CD8-positive, alpha-beta memory T cell (primary cell): ENCODE measurements around the gene PALLD. TPM values are rescaled to one million over a fixed set of nuclear protein-coding genes. Genes with fewer than 3 reads are reported as not detected.

Source experiments
- CTCF ChIA-PET: fragments of 350-600 bp; sonication (Branson Sonifier 250); formaldehyde crosslinking; loops from one replicate; lab custom pipeline; 2021; ENCODE audit warnings: antibody characterized with exemption; lab: Charles Lee
- POLR2A ChIA-PET: fragments of 350-600 bp; sonication (Branson Sonifier 250); formaldehyde crosslinking; loops from one replicate; lab custom pipeline; 2021; ENCODE audit warnings: antibody characterized with exemption; lab: Charles Lee
- DNase-seq, 5 donors: peaks; one replicate each; pipeline versions ENCODE4 v3.0.0 to v3.0.0-alpha.2; 2020 to 2022; ENCODE audit warnings: mixed read lengths in 1 of 5
- H3K27ac ChIP-seq: one replicate; pipeline ENCODE4 v1.7.0; 2013; ENCODE audit warnings: low read depth, mild to moderate bottlenecking, low read length, moderate library complexity
- H3K27me3 ChIP-seq: 2 replicates; pipeline ENCODE4 v1.7.0; 2013; ENCODE audit warnings: low read length, mild to moderate bottlenecking; ENCODE audit not compliant: insufficient read depth, poor library complexity, severe bottlenecking
- H3K36me3 ChIP-seq: 2 replicates; pipeline ENCODE4 v1.7.0; 2013; ENCODE audit warnings: mild to moderate bottlenecking, low read length, moderate library complexity; ENCODE audit not compliant: insufficient read depth
- H3K4me1 ChIP-seq: 2 replicates; pipeline ENCODE4 v1.7.0; 2013; ENCODE audit warnings: mild to moderate bottlenecking, low read length, moderate library complexity; ENCODE audit not compliant: insufficient read depth
- H3K4me3 ChIP-seq: 2 replicates; pipeline ENCODE4 v1.7.0; 2013; ENCODE audit warnings: mild to moderate bottlenecking, low read length
- H3K9me3 ChIP-seq: 2 replicates; pipeline ENCODE4 v1.7.0; 2013; ENCODE audit warnings: mild to moderate bottlenecking, low read length
- H3K27ac Mint-ChIP-seq, 8 donors: one replicate each; pipeline ENCODE4 v1.8.0; 2020 to 2021; ENCODE audit warnings: mixed read lengths in 8 of 8, mild to moderate bottlenecking in 6 of 8, inconsistent platforms in 3 of 8, moderate library complexity in 3 of 8
- H3K27me3 Mint-ChIP-seq, 2 donors: one replicate each; pipeline ENCODE4 v1.8.0; 2020 to 2021; ENCODE audit warnings: mixed read lengths in 2 of 2, mild to moderate bottlenecking in 1 of 2, moderate library complexity in 1 of 2
- H3K36me3 Mint-ChIP-seq, 3 donors: one replicate each; pipeline ENCODE4 v1.8.0; 2020 to 2021; ENCODE audit warnings: mixed read lengths in 3 of 3, inconsistent platforms in 1 of 3, mild to moderate bottlenecking in 1 of 3
- H3K4me1 Mint-ChIP-seq, 3 donors: one replicate each; pipeline ENCODE4 v1.8.0; 2020 to 2021; ENCODE audit warnings: mixed read lengths in 3 of 3, inconsistent platforms in 1 of 3, mild to moderate bottlenecking in 1 of 3
- H3K4me3 Mint-ChIP-seq, 7 donors: one replicate each; pipeline ENCODE4 v1.8.0; 2020 to 2021; ENCODE audit warnings: mixed read lengths in 7 of 7, mild to moderate bottlenecking in 6 of 7, moderate library complexity in 4 of 7, inconsistent platforms in 2 of 7
- H3K9me3 Mint-ChIP-seq, 5 donors: one replicate each; pipeline ENCODE4 v1.8.0; 2020 to 2022; ENCODE audit warnings: mixed read lengths in 5 of 5, mild to moderate bottlenecking in 3 of 5, moderate library complexity in 2 of 5, inconsistent platforms in 1 of 5
- polyA plus RNA-seq: library from polyadenylated mRNA; unstranded; fragments of 300-500 nt; fragmentation: Illumina TruSeq; gene quantifications from one replicate; pipeline ENCODE4 v1.2.3, GENCODE V29; 2021
- total RNA-seq, 2 experiments: library from RNA; stranded (reverse); gene quantifications; one replicate each; pipeline ENCODE4 v1.2.3, GENCODE V29; 2021

The PALLD gene
- total and polyA plus RNA-seq, 3 experiments from 2014 or later: 0.35 to 0.97 (median 0.47) TPM

- peaks cover 0 to 16% of the 10 kb centered on the region in 2 donors for H3K27me3 Mint-ChIP-seq
- ChIA-PET CTCF (no interaction called here), POLR2A (no interaction called here)
- Histone ChIP-seq H3K4me3 (no peak overlapping the region), H3K27ac (no peak overlapping the region), H3K9me3 (no peaks in the 10 kb centered on the region), H3K4me1 (no peaks in the 10 kb centered on the region), H3K36me3 (no peaks in the 10 kb centered on the region), H3K27me3 (no peaks in the 10 kb centered on the region)
- no peak overlapping the region for H3K27ac Mint-ChIP-seq
- no peaks in the 10 kb centered on the region for H3K36me3 Mint-ChIP-seq
- no peak for DNase-seq
- no peaks in the 10 kb centered on the region for H3K4me1 Mint-ChIP-seq
- peaks cover 0 to 2% (median 0%) of the 10 kb centered on the region in 5 donors for H3K9me3 Mint-ChIP-seq
- H3K4me3 Mint-ChIP-seq: no peak overlapping the region
Observed at GRCh38 chr4:168677063-168677462, 180.2 kb downstream of the PALLD start.

DNA sequence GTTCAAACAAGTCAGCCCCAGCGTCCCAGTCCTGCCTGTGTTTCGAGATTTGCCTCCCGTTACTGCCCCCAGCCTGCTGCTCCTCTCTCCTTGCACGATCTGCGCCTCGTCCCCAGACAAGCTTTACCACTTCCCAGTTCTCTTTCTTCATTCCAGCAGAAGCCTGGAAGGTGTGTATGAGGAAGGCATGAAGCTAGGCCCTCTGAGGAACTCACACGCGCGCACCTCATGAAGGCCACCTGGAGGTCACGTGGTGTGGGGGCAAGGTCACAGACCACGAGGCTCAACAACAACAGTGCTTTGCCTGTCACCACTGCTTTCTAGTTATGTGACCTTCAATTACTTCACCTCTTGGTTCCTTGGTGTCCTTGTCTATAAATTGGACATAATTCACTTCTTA lies 181.0 kb downstream of the PALLD start:
- Histone ChIP-seq H3K9me3 (no peaks in the 10 kb centered on the region), H3K27me3 (no peaks in the 10 kb centered on the region), H3K27ac (no peak overlapping the region), H3K4me1 (no peaks in the 10 kb centered on the region), H3K4me3 (no peak overlapping the region), H3K36me3 (no peaks in the 10 kb centered on the region)
- Mint-ChIP-seq H3K4me3 (peak overlapping the region in 1 of 7 donors; percentile 11), H3K36me3 (no peaks in the 10 kb centered on the region), H3K9me3 (peaks cover 0 to 2% (median 0%) of the 10 kb centered on the region in 5 donors), H3K27ac (no peak overlapping the region), H3K4me1 (no peaks in the 10 kb centered on the region), H3K27me3 (peaks cover 0 to 16% of the 10 kb centered on the region in 2 donors)
- POLR2A ChIA-PET: no interaction called here
- no peak for DNase-seq
- CTCF ChIA-PET: no interaction called here

GRCh38 chr4:168678751-168679366 lies 182.0 kb downstream of the PALLD start:
- no peak overlapping the region for H3K27ac ChIP-seq
- H3K4me1 Mint-ChIP-seq: no peaks in the 10 kb centered on the region
- no peaks in the 10 kb centered on the region for H3K36me3 Mint-ChIP-seq
- ChIA-PET POLR2A (no interaction called here), CTCF (no interaction called here)
- no peaks in the 10 kb centered on the region for H3K4me1 ChIP-seq
- H3K27ac Mint-ChIP-seq: no peak overlapping the region
- no peak for DNase-seq
- H3K4me3 ChIP-seq: no peak overlapping the region
- no peaks in the 10 kb centered on the region for H3K9me3 ChIP-seq
- H3K4me3 Mint-ChIP-seq: no peak overlapping the region
- H3K36me3 ChIP-seq: no peaks in the 10 kb centered on the region
- peaks cover 0 to 16% of the 10 kb centered on the region in 2 donors for H3K27me3 Mint-ChIP-seq
- H3K9me3 Mint-ChIP-seq: peaks cover 0 to 2% (median 0%) of the 10 kb centered on the region in 5 donors
- H3K27me3 ChIP-seq: no peaks in the 10 kb centered on the region

GRCh38 chr4:168679397-168679796 lies 182.5 kb downstream of the PALLD start:
- Histone ChIP-seq H3K36me3 (no peaks in the 10 kb centered on the region), H3K27me3 (no peaks in the 10 kb centered on the region), H3K9me3 (no peaks in the 10 kb centered on the region), H3K4me3 (no peak overlapping the region), H3K27ac (no peak overlapping the region), H3K4me1 (no peaks in the 10 kb centered on the region)
- DNase-seq: no peak
- CTCF ChIA-PET: no interaction called here
- peaks cover 0 to 16% of the 10 kb centered on the region in 2 donors for H3K27me3 Mint-ChIP-seq
- POLR2A ChIA-PET: no interaction called here
- H3K36me3 Mint-ChIP-seq: no peaks in the 10 kb centered on the region
- H3K4me1 Mint-ChIP-seq: no peaks in the 10 kb centered on the region
- peaks cover 0 to 2% (median 0%) of the 10 kb centered on the region in 5 donors for H3K9me3 Mint-ChIP-seq
- no peak overlapping the region for H3K27ac Mint-ChIP-seq
- H3K4me3 Mint-ChIP-seq: no peak overlapping the region

DNA sequence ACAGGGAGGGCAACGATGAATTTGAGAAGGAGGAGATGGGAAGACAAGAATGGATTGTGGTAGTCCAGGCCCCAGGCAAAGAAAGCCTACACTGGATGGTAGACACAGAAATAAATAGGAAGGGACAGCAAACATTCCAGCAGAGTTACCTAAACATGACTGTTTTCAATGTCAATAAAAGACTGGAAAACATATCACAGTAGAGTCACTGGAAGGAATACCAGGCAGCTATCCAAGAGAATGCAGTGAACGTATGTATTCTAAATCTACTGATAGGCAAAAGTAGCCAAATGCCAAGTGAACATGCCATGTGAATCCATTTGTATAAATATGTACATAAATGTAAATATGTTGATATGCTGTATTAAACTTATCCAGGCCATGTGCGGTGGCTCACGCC lies 183.0 kb downstream of the PALLD start:
- H3K4me3 ChIP-seq: no peak overlapping the region
- no peaks in the 10 kb centered on the region for H3K9me3 ChIP-seq
- no peaks in the 10 kb centered on the region for H3K4me1 Mint-ChIP-seq
- H3K27me3 Mint-ChIP-seq: peaks cover 0 to 16% of the 10 kb centered on the region in 2 donors
- DNase-seq: no peak
- ChIA-PET CTCF (no interaction called here), POLR2A (no interaction called here)
- H3K36me3 Mint-ChIP-seq: no peaks in the 10 kb centered on the region
- H3K27me3 ChIP-seq: no peaks in the 10 kb centered on the region
- no peak overlapping the region for H3K27ac Mint-ChIP-seq
- H3K4me1 ChIP-seq: no peaks in the 10 kb centered on the region
- H3K4me3 Mint-ChIP-seq: no peak overlapping the region
- no peaks in the 10 kb centered on the region for H3K36me3 ChIP-seq
- peaks cover 0 to 2% (median 0%) of the 10 kb centered on the region in 5 donors for H3K9me3 Mint-ChIP-seq
- H3K27ac ChIP-seq: no peak overlapping the region

GRCh38 chr4:168682898-168683500 lies 186.1 kb downstream of the PALLD start:
- peaks cover 0 to 8% of the 10 kb centered on the region in 2 donors for H3K27me3 Mint-ChIP-seq
- H3K27ac Mint-ChIP-seq: no peak overlapping the region
- Histone ChIP-seq H3K27me3 (no peaks in the 10 kb centered on the region), H3K4me1 (no peaks in the 10 kb centered on the region), H3K9me3 (no peaks in the 10 kb centered on the region), H3K27ac (no peak overlapping the region), H3K36me3 (no peaks in the 10 kb centered on the region), H3K4me3 (no peak overlapping the region)
- no peaks in the 10 kb centered on the region for H3K9me3 Mint-ChIP-seq
- no peak for DNase-seq
- no peaks in the 10 kb centered on the region for H3K36me3 Mint-ChIP-seq
- ChIA-PET CTCF (interaction anchor here (0.6 kb wide), 1 partner anchor 1516 kb away, joined by 4 read pairs; no protein-coding TSS in a partner anchor), POLR2A (no interaction called here)
- no peak overlapping the region for H3K4me3 Mint-ChIP-seq
- no peaks in the 10 kb centered on the region for H3K4me1 Mint-ChIP-seq

- no peaks in the 10 kb centered on the region for H3K27me3 ChIP-seq
- no peak overlapping the region for H3K4me3 Mint-ChIP-seq
- no peak overlapping the region for H3K27ac ChIP-seq
- no peak for DNase-seq
- peaks cover 0 to 4% of the 10 kb centered on the region in 2 donors for H3K27me3 Mint-ChIP-seq
- no peaks in the 10 kb centered on the region for H3K36me3 ChIP-seq
- H3K36me3 Mint-ChIP-seq: no peaks in the 10 kb centered on the region
- no peaks in the 10 kb centered on the region for H3K9me3 Mint-ChIP-seq
- H3K4me1 Mint-ChIP-seq: no peaks in the 10 kb centered on the region
- H3K4me1 ChIP-seq: no peaks in the 10 kb centered on the region
- ChIA-PET POLR2A (no interaction called here), CTCF (no interaction called here)
- H3K27ac Mint-ChIP-seq: no peak overlapping the region
- H3K9me3 ChIP-seq: no peaks in the 10 kb centered on the region
- no peak overlapping the region for H3K4me3 ChIP-seq
Observed at GRCh38 chr4:168683595-168683994, 186.7 kb downstream of the PALLD start.

- DNase-seq: no peak
- H3K4me1 Mint-ChIP-seq: no peaks in the 10 kb centered on the region
- H3K36me3 ChIP-seq: no peaks in the 10 kb centered on the region
- no peaks in the 10 kb centered on the region for H3K4me1 ChIP-seq
- no peaks in the 10 kb centered on the region for H3K36me3 Mint-ChIP-seq
- H3K9me3 ChIP-seq: no peaks in the 10 kb centered on the region
- H3K27ac Mint-ChIP-seq: no peak overlapping the region
- H3K4me3 ChIP-seq: no peak overlapping the region
- no peak overlapping the region for H3K4me3 Mint-ChIP-seq
- H3K27ac ChIP-seq: no peak overlapping the region
- H3K27me3 Mint-ChIP-seq: peaks cover 0 to 4% of the 10 kb centered on the region in 2 donors
- CTCF ChIA-PET: no interaction called here
- H3K27me3 ChIP-seq: no peaks in the 10 kb centered on the region
- H3K9me3 Mint-ChIP-seq: no peaks in the 10 kb centered on the region
- POLR2A ChIA-PET: no interaction called here
Observed at GRCh38 chr4:168685136-168685809, 188.4 kb downstream of the PALLD start.
